HEK293 (cell line): ENCODE results near the gene CREG2.

ENCODE experiments used
- CTCF ChIA-PET: fragments of 350-600 bp; formaldehyde crosslinking; extraction: SDS; loops from one replicate; lab custom pipeline; 2021; ENCODE audit warnings: antibody characterized with exemption; lab: Yijun Ruan, JAX
- POLR2A ChIA-PET: fragments of 300-600 bp; formaldehyde crosslinking; extraction: SDS; loops from one replicate; lab custom pipeline; 2020; ENCODE audit warnings: antibody characterized with exemption, inconsistent platforms; lab: Yijun Ruan, JAX
- H3K27ac ChIP-seq: fragments of 200-500 bp; sonication (Bioruptor generic); 2 replicates; pipeline ENCODE4 v1.5.1; 2014; ENCODE audit warnings: low read depth, low read length, control low read depth, inconsistent platforms; ENCODE audit errors: extremely low read depth
- H3K36me3 ChIP-seq, 2 experiments: fragments of 200-500 bp in 1 of 2; sonication (Bioruptor generic) in 1 of 2; 1 replicate in 1 of 2; 2 replicates in 1 of 2; pipeline ENCODE4 v1.5.1; 2014 to 2017; ENCODE audit warnings: inconsistent platforms in 2 of 2, low read length in 2 of 2; ENCODE audit not compliant: control insufficient read depth in 2 of 2, insufficient read depth in 1 of 2
- H3K4me1 ChIP-seq: fragments of 200-500 bp; sonication (Bioruptor generic); 2 replicates; pipeline ENCODE4 v1.5.1; 2014; ENCODE audit warnings: mild to moderate bottlenecking, low read length, inconsistent platforms; ENCODE audit not compliant: control insufficient read depth, insufficient read depth
- H3K4me3 ChIP-seq: 2 replicates; pipeline ENCODE4 v1.5.1; 2011; ENCODE audit warnings: low read depth, mild to moderate bottlenecking, control low read depth, low read length, moderate library complexity
- H3K9me3 ChIP-seq: fragments of 200-500 bp; sonication (Bioruptor generic); 2 replicates; pipeline ENCODE4 v1.5.1; 2014; ENCODE audit warnings: low read depth, low read length, inconsistent platforms; ENCODE audit not compliant: control insufficient read depth, insufficient read depth
- ATF2 ChIP-seq: fragments of 450-650 bp; formaldehyde crosslinking; IDR thresholded peaks from 2 replicates; pipeline ENCODE4 v1.5.1; 2016; ENCODE audit warnings: missing biosample characterization, missing genetic modification characterization, low read depth
- BCL6B ChIP-seq: fragments of 450-650 bp; formaldehyde crosslinking; IDR thresholded peaks from 2 replicates; pipeline ENCODE4 v1.5.1; 2017; ENCODE audit warnings: missing biosample characterization, missing genetic modification characterization
- EGR2 ChIP-seq: fragments of 450-650 bp; formaldehyde crosslinking; IDR thresholded peaks from 2 replicates; pipeline ENCODE4 v1.5.1; 2016; ENCODE audit warnings: low read depth, missing biosample characterization, missing genetic modification characterization
- GLIS1 ChIP-seq: fragments of 450-650 bp; formaldehyde crosslinking; IDR thresholded peaks from 2 replicates; pipeline ENCODE4 v1.5.1; 2016; ENCODE audit warnings: missing biosample characterization, missing genetic modification characterization
- HIC1 ChIP-seq: fragments of 450-650 bp; formaldehyde crosslinking; IDR thresholded peaks from 2 replicates; pipeline ENCODE4 v1.5.1; 2016; ENCODE audit warnings: missing biosample characterization, missing genetic modification characterization
- KLF1 ChIP-seq: fragments of 450-650 bp; formaldehyde crosslinking; IDR thresholded peaks from 2 replicates; pipeline ENCODE4 v1.5.1; 2016; ENCODE audit warnings: missing biosample characterization, missing genetic modification characterization
- MYNN ChIP-seq: fragments of 450-650 bp; formaldehyde crosslinking; IDR thresholded peaks from 2 replicates; pipeline ENCODE4 v1.5.1; 2016; ENCODE audit warnings: missing biosample characterization, missing genetic modification characterization, borderline replicate concordance
- WT1 ChIP-seq: fragments of 450-650 bp; formaldehyde crosslinking; IDR thresholded peaks from 2 replicates; pipeline ENCODE4 v1.5.1; 2016; ENCODE audit warnings: missing biosample characterization, missing genetic modification characterization
- YY1 ChIP-seq: fragments of 450-650 bp; formaldehyde crosslinking; IDR thresholded peaks from 2 replicates; pipeline ENCODE4 v1.5.1; 2018; ENCODE audit warnings: missing biosample characterization, missing genetic modification characterization
- ZBTB26 ChIP-seq: fragments of 450-650 bp; formaldehyde crosslinking; optimal IDR thresholded peaks from 2 replicates; pipeline ENCODE3; 2016; ENCODE audit warnings: missing biosample characterization, mild to moderate bottlenecking, missing genetic modification characterization
- ZBTB49 ChIP-seq: fragments of 450-650 bp; formaldehyde crosslinking; IDR thresholded peaks from 2 replicates; pipeline ENCODE4 v1.5.1; 2016; ENCODE audit warnings: missing biosample characterization, missing genetic modification characterization, low read depth
- ZNF239 ChIP-seq: fragments of 450-650 bp; formaldehyde crosslinking; IDR thresholded peaks from 2 replicates; pipeline ENCODE4 v1.5.1; 2016; ENCODE audit warnings: missing biosample characterization, missing genetic modification characterization
- ZNF433 ChIP-seq: fragments of 450-650 bp; formaldehyde crosslinking; IDR thresholded peaks from 2 replicates; pipeline ENCODE4 v1.5.1; 2016; ENCODE audit warnings: missing biosample characterization, missing genetic modification characterization, low read depth
- ZNF48 ChIP-seq: fragments of 450-650 bp; formaldehyde crosslinking; IDR thresholded peaks from 2 replicates; pipeline ENCODE4 v1.5.1; 2016; ENCODE audit warnings: missing biosample characterization, missing genetic modification characterization
- ZNF626 ChIP-seq: fragments of 450-650 bp; sonication (Bioruptor Pico); formaldehyde crosslinking; IDR thresholded peaks from 2 replicates; pipeline ENCODE4 v1.5.1; 2018; ENCODE audit warnings: missing biosample characterization, missing genetic modification characterization, inconsistent platforms
- ZNF704 ChIP-seq: fragments of 450-650 bp; formaldehyde crosslinking; IDR thresholded peaks from 2 replicates; pipeline ENCODE4 v1.5.1; 2016; ENCODE audit warnings: missing biosample characterization, missing genetic modification characterization
- ZNF76 ChIP-seq: fragments of 450-650 bp; formaldehyde crosslinking; IDR thresholded peaks from 2 replicates; pipeline ENCODE4; 2016; ENCODE audit warnings: low read depth, missing biosample characterization, missing genetic modification characterization, borderline replicate concordance
- ZNF776 ChIP-seq: fragments of 450-650 bp; formaldehyde crosslinking; IDR thresholded peaks from 2 replicates; pipeline ENCODE4 v1.5.0; 2017; ENCODE audit warnings: missing biosample characterization, missing genetic modification characterization, borderline replicate concordance
- ZSCAN16 ChIP-seq: fragments of 450-650 bp; formaldehyde crosslinking; IDR thresholded peaks from 2 replicates; pipeline ENCODE4 v1.5.1; 2016; ENCODE audit warnings: missing biosample characterization, missing genetic modification characterization
- ZSCAN23 ChIP-seq: fragments of 450-650 bp; formaldehyde crosslinking; IDR thresholded peaks from 2 replicates; pipeline ENCODE4 v1.5.1; 2016; ENCODE audit warnings: missing biosample characterization, missing genetic modification characterization
- ZSCAN5A ChIP-seq: fragments of 450-650 bp; formaldehyde crosslinking; IDR thresholded peaks from 2 replicates; pipeline ENCODE4 v1.5.1; 2016; ENCODE audit warnings: missing biosample characterization, missing genetic modification characterization

The CREG2 gene

GRCh38 chr2:101375653-101376052, 11.7 kb downstream of the CREG2 start:
- Histone ChIP-seq H3K4me1 (no peaks in the 10 kb centered on the region), H3K4me3 (no peak overlapping the region), H3K9me3 (no peaks in the 10 kb centered on the region), H3K36me3 (no peaks in the 10 kb centered on the region), H3K27ac (no peak overlapping the region)
- TF ChIP-seq BCL6B (tag by site-specific recombination) (no peak), ZNF48 (tag by site-specific recombination) (no peak), ZNF239 (tag by site-specific recombination) (no peak), HIC1 (tag by site-specific recombination) (no peak), YY1 (tag by site-specific recombination) (no peak), ZNF626 (tag by site-specific recombination) (no peak), ZSCAN23 (tag by site-specific recombination) (no peak), KLF1 (tag by site-specific recombination) (no peak), ZNF433 (no peak), MYNN (tag by site-specific recombination) (no peak), ZBTB49 (tag by site-specific recombination) (no peak), GLIS1 (no peak)
- ChIA-PET POLR2A (no interaction called here), CTCF (interaction anchor here (2.1 kb wide), 1 partner anchor 12 kb away, joined by 6 read pairs; the partner anchor contains the start of gene CREG2)

GRCh38 chr2:101374821-101375561, 12.3 kb downstream of the CREG2 start:
- H3K4me1 ChIP-seq: no peaks in the 10 kb centered on the region
- H3K27ac ChIP-seq: no peak overlapping the region
- H3K9me3 ChIP-seq: no peaks in the 10 kb centered on the region
- ChIA-PET CTCF (interaction anchor here (0.6 to 2.1 kb wide), 2 partner anchors 13 to 866 kb away, joined by 3 to 6 read pairs; partner anchors contain the start of gene CREG2), POLR2A (no interaction called here)
- H3K36me3 ChIP-seq: no peaks in the 10 kb centered on the region
- H3K4me3 ChIP-seq: no peak overlapping the region
- TF ChIP-seq ZSCAN5A (tag by site-specific recombination) (no peak), EGR2 (no peak), ZNF76 (tag by site-specific recombination) (no peak), ZNF704 (tag by site-specific recombination) (no peak), ZNF776 (tag by site-specific recombination) (no peak), ZSCAN16 (tag by site-specific recombination) (no peak), ZBTB26 (no peak), ATF2 (tag by site-specific recombination) (no peak), WT1 (no peak)
